Daoy (cell line): ENCODE measurements around the gene CCDC167. TPM values are rescaled to one million over a fixed set of nuclear protein-coding genes. Genes with fewer than 3 reads are reported as not detected.
"Not testable (repeated sequence)": the region's sequence is repeated elsewhere in the genome, so short reads cannot be mapped to it uniquely, and the experiment has no call there.

ENCODE experiments used
- DNase-seq: peaks from one replicate; pipeline ENCODE4 v3.0.0-alpha.2; 2015; ENCODE audit warnings: low read depth
- total RNA-seq: library from RNA; depleted of rRNA; stranded (reverse); fragments of >200 nt; shearing (Covaris generic); gene quantifications from 2 replicates; pipeline ENCODE4 v1.2.3, GENCODE V29; 2014

The CCDC167 gene
- total RNA-seq, 1 experiment from 2014 or later, result 126 TPM

DNA sequence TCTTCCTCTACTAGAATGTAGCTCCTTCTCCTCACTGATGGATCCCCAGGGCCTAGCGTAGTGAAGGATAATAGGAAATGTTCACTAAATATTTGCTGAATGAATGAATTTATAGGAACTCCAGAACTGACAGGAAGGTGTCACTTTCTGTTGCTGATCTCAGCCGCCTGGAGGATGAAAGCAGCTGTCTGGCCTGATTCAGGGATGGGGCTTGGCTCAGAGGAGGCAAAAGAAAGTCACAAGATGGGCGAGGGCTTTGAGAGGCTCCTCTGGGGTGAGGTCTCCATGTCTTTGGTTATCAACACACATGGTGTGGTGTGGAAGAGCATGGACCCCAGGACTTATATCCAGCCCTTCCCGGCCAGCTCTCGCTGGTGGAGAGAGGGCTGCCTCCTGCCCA lies 11.5 kb upstream of the CCDC167 start:
- no peak for DNase-seq

DNA sequence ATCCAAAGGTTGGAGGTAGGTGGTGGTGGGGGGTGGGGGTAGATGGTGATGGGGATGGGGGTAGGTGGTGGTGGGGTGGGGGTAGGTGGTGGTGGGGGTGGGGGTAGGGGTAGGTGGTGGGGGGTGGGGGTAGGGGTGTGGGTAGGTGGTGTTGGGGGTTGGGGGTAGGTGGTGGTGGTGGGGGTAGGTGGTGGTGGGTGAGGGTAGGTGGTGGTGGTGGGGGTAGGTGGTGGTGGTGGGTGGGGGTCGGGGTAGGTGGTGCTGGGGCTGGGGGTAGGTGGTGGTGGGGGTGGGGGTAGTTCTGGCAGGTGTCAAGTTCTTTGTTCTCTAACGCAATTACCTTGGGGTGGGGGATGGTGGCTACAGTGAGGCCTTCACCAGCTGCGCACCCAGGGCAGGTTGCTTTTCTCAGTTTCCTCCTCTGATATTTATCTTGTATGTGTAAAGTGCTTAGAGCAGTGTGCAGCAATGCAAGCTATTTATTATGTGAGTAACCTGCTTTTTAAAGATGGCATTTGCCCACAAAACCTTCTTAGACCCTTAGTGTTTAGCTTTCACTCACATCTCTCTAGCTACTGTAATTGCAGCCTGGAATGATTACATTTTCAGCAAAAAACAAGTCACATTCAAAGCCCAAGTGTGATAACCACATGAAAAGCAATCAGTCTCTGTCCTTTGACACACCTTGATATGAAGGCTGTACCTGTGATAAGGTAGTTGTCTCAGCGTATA lies 8.2 kb upstream of the CCDC167 start:
- DNase-seq, result no peak

GRCh38 chr6:37507077-37507476 lies 7.4 kb upstream of the CCDC167 start:
- DNase-seq, result no peak

DNA sequence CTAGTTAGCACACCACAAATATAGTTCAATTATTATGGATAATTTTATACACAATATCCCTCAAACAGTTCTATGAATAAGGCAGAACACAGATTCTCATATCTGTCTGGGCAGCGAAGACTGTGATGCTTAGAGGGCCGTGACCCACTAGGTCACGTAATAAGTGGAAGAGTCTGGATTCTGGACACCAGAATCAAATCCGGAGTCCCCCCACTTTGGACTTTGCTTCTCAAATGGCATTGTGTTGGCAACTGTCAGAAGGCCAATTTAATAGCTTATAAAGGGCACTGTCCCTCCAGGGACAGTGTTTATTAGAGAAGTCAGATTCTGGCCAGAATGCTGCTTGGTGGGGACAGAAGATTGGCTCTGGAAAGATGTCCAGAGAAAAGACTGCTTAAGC lies 6.8 kb upstream of the CCDC167 start:
- DNase-seq, result no peak

DNA sequence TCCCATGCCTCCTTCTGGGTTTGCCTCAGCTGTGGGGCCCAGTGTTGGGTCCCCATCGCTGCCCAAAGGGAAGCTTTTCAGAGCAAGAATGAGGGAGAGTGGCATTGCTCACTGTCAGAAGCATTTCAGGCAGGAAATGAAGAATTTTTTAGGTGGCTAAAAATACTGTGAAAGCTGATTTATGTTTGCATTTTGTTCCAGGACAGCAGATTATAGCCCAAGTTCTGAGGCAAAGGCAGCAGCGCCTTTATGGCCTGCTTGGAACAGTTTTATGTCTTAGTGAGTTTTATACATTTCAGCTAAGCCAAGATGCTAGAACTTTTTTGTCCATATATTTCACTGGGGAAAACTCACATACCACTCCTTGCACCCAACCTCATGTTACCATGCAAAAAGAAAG lies 4.3 kb upstream of the CCDC167 start:
- no peak for DNase-seq

DNA sequence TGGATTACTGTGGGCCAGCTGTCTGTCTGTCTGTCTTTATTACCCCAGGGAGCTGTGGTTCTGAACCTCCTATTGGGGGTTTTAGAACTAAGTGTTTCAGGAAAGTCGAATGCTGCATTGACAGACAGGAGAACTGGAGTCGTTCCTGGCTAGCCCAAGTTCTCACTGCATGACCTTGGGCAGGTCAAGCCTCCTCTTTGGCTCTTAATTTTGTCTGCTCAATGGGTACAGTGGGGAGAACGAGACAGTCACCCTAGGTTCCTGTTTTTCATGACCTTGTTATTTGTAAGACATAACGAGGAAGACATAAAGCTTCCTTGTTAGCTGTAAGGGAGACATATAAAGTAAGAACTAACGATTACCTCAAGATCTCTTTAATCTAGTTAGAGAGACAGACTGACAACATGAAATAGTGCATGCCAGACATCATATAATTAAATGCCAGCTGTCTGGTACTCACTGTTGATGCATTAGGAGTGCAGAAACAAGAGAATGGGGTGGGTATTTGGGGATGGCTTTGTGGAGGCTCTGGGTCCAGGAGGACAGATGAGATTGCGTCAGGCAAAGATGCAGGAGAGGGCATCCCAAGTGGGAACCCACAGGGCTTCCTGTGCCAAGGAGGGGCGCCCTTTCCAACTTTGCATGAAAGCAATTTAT lies 3.7 kb upstream of the CCDC167 start:
- DNase-seq, result no peak

- DNase-seq, result no peak
These were observed 3.1 kb upstream of the CCDC167 start for GRCh38 chr6:37502703-37503291.

GRCh38 chr6:37501632-37502491 lies 2.2 kb upstream of the CCDC167 start:
- DNase-seq, result no peak

DNA sequence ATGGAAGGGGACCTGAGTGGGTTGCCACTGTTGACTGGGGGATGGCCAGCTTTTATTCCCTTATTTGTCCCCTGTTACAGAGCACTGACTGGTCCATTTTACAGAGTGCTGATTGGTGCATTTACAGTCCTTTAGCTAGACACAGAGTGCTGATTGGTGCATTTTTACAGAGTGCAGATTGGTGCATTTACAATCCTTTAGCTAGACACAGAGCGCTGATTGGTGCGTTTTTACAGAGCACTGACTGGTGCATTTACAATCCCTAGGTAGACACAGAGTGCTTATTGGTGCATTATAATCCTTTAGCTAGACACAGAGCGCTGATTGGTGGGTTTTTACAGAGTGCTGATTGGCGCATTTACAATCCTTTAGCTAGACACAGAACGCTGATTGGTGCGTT lies 1.2 kb upstream of the CCDC167 start:
- DNase-seq, result not testable (repeated sequence)

DNA sequence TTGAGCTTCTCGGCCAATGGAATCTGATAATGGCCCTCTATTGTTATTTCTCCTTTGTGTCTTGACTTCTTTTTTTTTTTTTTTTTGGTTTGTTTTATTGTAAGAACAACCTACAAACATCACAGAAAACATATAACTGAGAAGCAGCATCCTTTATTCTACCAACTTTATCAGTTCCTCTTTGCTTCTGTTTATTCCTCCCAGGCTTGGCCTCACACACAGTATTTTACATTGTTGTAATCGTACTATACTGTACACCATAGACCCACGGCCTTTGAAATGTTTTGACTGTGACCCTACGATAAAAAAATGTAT lies 558 bp upstream of the CCDC167 start:
- no peak for DNase-seq

GRCh38 chr6:37496951-37497885 lies 2.5 kb downstream of the CCDC167 start:
- DNase-seq, result no peak

DNA sequence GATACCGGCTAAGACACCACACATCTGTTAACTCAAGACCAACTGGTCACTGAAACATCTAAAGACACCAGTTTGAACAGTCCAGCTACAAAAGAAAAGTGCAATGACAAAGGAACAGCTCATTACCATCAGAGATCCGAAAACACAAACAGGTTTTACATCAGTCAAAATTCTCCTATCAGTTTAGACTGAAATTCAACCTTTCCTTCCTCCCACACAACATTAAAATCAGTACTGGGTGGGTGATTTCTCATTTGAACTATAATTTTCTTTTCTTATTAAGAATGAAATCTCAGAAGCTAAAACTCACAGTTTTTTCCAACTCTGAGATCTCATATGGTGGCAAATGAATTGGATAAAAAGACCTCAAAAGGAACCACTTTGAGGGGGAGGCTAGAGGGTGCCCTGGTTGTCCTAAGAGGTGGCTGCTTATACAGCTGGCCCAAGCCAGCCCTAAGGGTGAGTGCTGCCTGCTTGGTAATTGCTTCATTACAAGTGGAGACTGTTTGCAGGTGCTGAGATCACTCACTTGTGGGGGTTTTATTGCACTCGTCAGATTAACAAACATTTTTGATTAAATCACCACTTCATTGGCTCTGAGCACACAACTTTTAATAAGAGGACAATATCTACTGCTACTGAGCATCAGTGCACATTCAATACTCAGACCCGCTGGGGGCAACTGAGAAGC lies 4.3 kb downstream of the CCDC167 start:
- DNase-seq, result no peak

DNA sequence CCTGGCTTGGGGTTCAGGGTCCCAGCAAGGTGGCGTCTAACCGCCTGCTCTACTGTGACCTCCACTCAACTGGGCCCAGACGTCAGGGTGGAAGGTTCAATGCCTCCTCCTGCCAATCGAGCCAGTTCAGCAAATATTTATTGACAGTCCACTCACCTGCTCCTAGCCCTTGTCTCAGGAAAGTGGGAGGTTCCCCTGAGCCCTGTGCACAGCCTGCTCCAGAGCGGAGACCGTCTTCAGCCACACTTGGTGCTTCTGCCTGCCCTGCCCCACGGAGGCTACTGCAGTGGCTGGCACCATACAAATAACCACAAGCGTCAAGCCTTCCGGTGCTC lies 6.1 kb downstream of the CCDC167 start:
- DNase-seq, result no peak

- DNase-seq, result no peak
These were observed 6.6 kb downstream of the CCDC167 start for GRCh38 chr6:37492991-37493660.

DNA sequence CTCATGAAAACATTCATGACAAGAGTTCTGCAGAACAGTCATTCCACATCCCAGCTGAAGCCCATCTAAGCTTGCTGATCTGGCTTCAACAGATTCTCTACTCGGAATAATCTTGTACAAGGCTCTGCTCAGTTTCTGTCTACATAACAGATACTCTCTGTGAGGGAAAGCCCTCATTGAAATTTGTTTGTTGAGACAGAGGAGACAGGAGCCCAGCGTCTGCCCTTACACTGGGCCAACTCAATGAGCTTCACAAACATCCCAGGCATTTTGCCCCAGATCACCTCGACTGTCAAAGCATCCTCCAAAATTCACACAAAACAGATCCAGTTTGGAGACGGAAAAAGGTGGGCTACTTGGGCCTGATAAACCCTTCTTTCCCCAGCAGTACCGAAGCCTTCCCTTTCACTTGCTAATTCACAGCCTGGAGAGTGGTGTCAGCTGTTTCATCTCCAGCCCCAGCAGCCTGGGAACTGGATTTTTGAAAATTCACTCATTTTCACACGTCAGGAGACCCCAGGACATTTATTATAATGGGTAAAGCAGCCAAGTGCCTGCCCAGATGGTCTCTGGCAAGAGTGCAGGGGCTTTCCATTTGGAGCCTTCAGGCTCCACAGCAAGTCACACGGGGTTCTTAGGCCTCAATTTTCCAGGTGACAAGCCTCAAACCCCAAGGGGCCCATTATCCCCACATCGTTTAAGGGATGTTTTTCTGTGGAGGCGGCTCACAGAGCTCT lies 7.3 kb downstream of the CCDC167 start:
- DNase-seq, result no peak

GRCh38 chr6:37491830-37492208 lies 7.9 kb downstream of the CCDC167 start:
- no peak for DNase-seq

DNA sequence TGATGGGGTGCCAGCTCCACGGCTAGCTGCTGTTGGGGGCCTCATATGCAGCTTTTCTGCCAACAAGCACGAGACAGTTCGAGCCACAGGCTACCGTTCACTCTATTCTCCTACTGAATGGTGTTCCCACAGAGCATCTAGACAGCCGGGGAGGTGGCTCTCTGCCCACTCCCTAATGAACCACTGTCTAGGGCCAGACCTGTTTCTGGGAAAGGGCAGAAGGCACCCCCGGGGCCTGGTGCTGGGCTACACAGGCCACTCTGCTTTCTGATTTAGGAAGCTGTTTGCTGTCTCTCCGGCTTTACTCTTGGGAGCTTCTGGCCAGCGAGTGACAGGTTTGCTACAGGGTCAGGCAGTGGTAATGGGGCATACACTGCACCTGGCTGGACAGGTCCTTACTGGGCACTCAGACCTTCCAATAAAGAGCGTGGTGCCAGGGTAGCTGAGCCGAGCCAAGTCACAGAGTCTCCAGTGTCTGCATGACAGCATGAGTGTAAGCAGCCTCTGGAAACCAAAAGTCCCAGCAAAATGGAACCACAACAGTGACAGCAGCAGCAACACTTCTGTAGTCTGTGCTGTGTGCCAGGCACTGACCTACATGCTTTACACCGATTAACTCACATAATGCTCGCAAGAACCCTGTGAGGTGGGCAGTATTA lies 8.4 kb downstream of the CCDC167 start:
- no peak for DNase-seq

DNA sequence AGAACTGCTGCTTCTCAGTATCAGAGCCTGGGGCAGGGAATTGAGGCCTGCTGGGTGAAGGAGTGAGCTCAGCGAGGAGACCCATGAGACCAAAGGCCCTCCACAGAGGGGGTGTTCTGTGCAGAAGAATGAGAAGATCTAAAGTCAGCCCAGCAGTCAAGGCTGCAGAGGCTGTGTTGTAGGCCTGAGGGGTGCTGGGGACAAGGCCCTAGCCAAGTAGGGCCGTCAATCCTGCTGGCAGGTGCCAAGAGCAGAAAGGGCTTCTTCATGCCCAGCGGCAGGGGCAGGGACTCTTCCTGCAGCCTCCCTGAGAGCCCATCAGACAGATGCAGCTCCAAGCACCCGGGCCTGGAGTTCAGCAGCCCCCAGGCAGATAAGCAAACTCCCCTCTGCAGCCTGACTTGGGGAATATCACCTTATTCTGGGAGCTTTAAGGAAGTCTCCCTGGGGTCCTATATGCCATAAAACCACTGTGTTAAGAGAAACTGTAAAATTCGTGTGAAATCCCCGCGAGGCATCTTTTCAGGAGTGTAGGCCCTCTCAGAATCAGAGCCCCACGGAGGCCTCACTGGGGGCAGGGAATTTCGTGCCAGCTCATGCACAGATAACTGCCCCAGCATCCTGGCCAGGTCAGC lies 9.0 kb downstream of the CCDC167 start:
- no peak for DNase-seq
